IMR-90 (cell line): ENCODE results near the gene COL15A1. TPM values are rescaled to one million over a fixed set of nuclear protein-coding genes. Genes with fewer than 3 reads are reported as not detected.

ENCODE experiments used
- ATAC-seq: fragments of 200-7000 bp; cut with Tn5 transposase; 2 replicates; pipeline ENCODE4 v1.9.1; 2020; ENCODE audit warnings: low read depth, mild to moderate bottlenecking, moderate library complexity
- BruUV-seq: library from RNA; stranded (reverse); fragments of 400-500 nt; replicated peaks from 2 replicates; lab custom pipeline; 2021; lab: Mats Ljungman, UMichigan
- CTCF ChIA-PET: fragments of 300-600 bp; formaldehyde crosslinking; extraction: SDS; loops from one replicate; lab custom pipeline; 2021; ENCODE audit warnings: antibody characterized with exemption; lab: Yijun Ruan, JAX
- POLR2A ChIA-PET: fragments of 300-600 bp; sonication (Branson Sonifier 250); formaldehyde crosslinking; loops from one replicate; lab custom pipeline; 2022; ENCODE audit warnings: antibody characterized with exemption; ENCODE audit not compliant: unreplicated experiment; lab: Charles Lee
- DNase-seq: peaks from one replicate; pipeline ENCODE4 v3.0.0; 2013
- H2AFZ ChIP-seq: replicated peaks from 2 replicates; pipeline ENCODE3; 2013; ENCODE audit warnings: low read length, mild to moderate bottlenecking; ENCODE audit not compliant: poor library complexity
- H2AK5ac ChIP-seq: 2 replicates; pipeline ENCODE4 v1.6.1; 2013; ENCODE audit warnings: low read depth, low read length, inconsistent platforms
- H2AK9ac ChIP-seq: replicated peaks from 2 replicates; pipeline ENCODE3; 2013; ENCODE audit warnings: mild to moderate bottlenecking, low read depth, low read length, moderate library complexity; ENCODE audit not compliant: poor library complexity
- H2BK120ac ChIP-seq: 2 replicates; pipeline ENCODE4 v1.6.1; 2013; ENCODE audit warnings: low read depth, low read length, inconsistent platforms
- H2BK15ac ChIP-seq: 3 replicates; pipeline ENCODE4 v1.6.1; 2013; ENCODE audit warnings: low read depth, low read length, inconsistent platforms
- H2BK20ac ChIP-seq: 2 replicates; pipeline ENCODE4 v1.6.1; 2013; ENCODE audit warnings: low read depth, mild to moderate bottlenecking, inconsistent platforms, low read length, moderate library complexity
- H2BK5ac ChIP-seq: 2 replicates; pipeline ENCODE4 v1.6.1; 2013; ENCODE audit warnings: mild to moderate bottlenecking, low read depth, low read length, inconsistent platforms; ENCODE audit not compliant: poor library complexity, severe bottlenecking
- H3K14ac ChIP-seq: replicated peaks from 2 replicates; pipeline ENCODE4 v1.6.1; 2013; ENCODE audit warnings: low read depth, low read length, inconsistent platforms
- H3K18ac ChIP-seq: 2 replicates; pipeline ENCODE4 v1.6.1; 2013; ENCODE audit warnings: low read depth, low read length, control low read depth
- H3K23ac ChIP-seq: 2 replicates; pipeline ENCODE4 v1.6.1; 2013; ENCODE audit warnings: low read depth, low read length, inconsistent platforms
- H3K27ac ChIP-seq: 2 replicates; pipeline ENCODE4 v1.5.1; 2013; ENCODE audit warnings: mild to moderate bottlenecking, control low read depth, low read length; ENCODE audit not compliant: insufficient read depth
- H3K27me3 ChIP-seq: 2 replicates; pipeline ENCODE4 v1.6.1; 2013; ENCODE audit warnings: low read length; ENCODE audit not compliant: control insufficient read depth, insufficient read depth
- H3K36me3 ChIP-seq: 2 replicates; pipeline ENCODE4 v1.6.1; 2013; ENCODE audit warnings: low read length, mixed read lengths; ENCODE audit not compliant: control insufficient read depth, insufficient read depth
- H3K4ac ChIP-seq: 2 replicates; pipeline ENCODE4 v1.6.1; 2013; ENCODE audit warnings: low read depth, low read length, inconsistent platforms
- H3K4me1 ChIP-seq: 2 replicates; pipeline ENCODE4 v1.6.1; 2013; ENCODE audit warnings: low read length, mixed read lengths; ENCODE audit not compliant: control insufficient read depth, insufficient read depth
- H3K4me2 ChIP-seq: 2 replicates; pipeline ENCODE4 v1.6.1; 2013; ENCODE audit warnings: low read depth, mild to moderate bottlenecking, control low read depth, low read length, moderate library complexity
- H3K4me3 ChIP-seq: 2 replicates; pipeline ENCODE4 v1.5.1; 2013; ENCODE audit warnings: low read depth, mild to moderate bottlenecking, control low read depth, low read length, moderate library complexity; ENCODE audit not compliant: insufficient read depth
- H3K56ac ChIP-seq: 2 replicates; pipeline ENCODE4 v1.6.1; 2013; ENCODE audit warnings: low read length, inconsistent platforms; ENCODE audit not compliant: insufficient read depth; ENCODE audit errors: extremely low read depth
- H3K79me1 ChIP-seq, 2 experiments: 2 replicates each; pipeline ENCODE4 v1.6.1; 2013; ENCODE audit warnings: low read length in 2 of 2, inconsistent platforms in 1 of 2, low read depth in 1 of 2
- H3K9ac ChIP-seq: 2 replicates; pipeline ENCODE4 v1.6.1; 2013; ENCODE audit warnings: low read depth, low read length, control low read depth
- H3K9me1 ChIP-seq: 2 replicates; pipeline ENCODE4 v1.6.1; 2013; ENCODE audit warnings: low read length, inconsistent platforms; ENCODE audit not compliant: insufficient read depth
- H3K9me3 ChIP-seq: 2 replicates; pipeline ENCODE4 v1.6.1; 2013; ENCODE audit warnings: low read length; ENCODE audit not compliant: control insufficient read depth, insufficient read depth
- H4K20me1 ChIP-seq: 2 replicates; pipeline ENCODE4 v1.6.1; 2013; ENCODE audit warnings: low read length, inconsistent platforms; ENCODE audit not compliant: insufficient read depth
- H4K5ac ChIP-seq: 2 replicates; pipeline ENCODE4 v1.6.1; 2013; ENCODE audit warnings: mild to moderate bottlenecking, low read depth, low read length, control low read depth
- H4K8ac ChIP-seq, 2 experiments: 2 replicates each; pipeline ENCODE4 v1.6.1; 2013; ENCODE audit warnings: low read depth in 2 of 2, low read length in 2 of 2, control low read depth in 1 of 2, inconsistent platforms in 1 of 2
- H4K91ac ChIP-seq: 2 replicates; pipeline ENCODE4 v1.6.1; 2013; ENCODE audit warnings: low read depth, low read length, inconsistent platforms; ENCODE audit not compliant: insufficient read depth
- FOS ChIP-seq: fragments of 150-350 bp; IDR thresholded peaks from 2 replicates; pipeline ENCODE4 v1.6.1; 2016; ENCODE audit warnings: low read depth, low read length
- MAFK ChIP-seq: IDR thresholded peaks from 2 replicates; pipeline ENCODE4 v1.6.1; 2012; ENCODE audit warnings: low read depth, low read length, improper control_type of control experiment
- WGBS, 2 experiments: methylation state at CpG; one replicate each; pipeline versions ENCODE4 v1.1.5 to v1.1.7; 2013; ENCODE audit warnings: missing lambda C conversion rate in 2 of 2; ENCODE audit not compliant: insufficient read length in 1 of 2; ENCODE audit errors: extremely low coverage in 2 of 2; 5-methylcytosine and 5-hydroxymethylcytosine counted together
- dilution Hi-C: fragments of 300-500 bp; cut with HindIII; formaldehyde crosslinking; loops from one replicate; pipeline ENCODE4 v1.14.3; 2018; ENCODE audit warnings: low sequenced_read_pairs; ENCODE audit not compliant: unreplicated experiment
- in situ Hi-C: fragments of 300-500 bp; cut with MboI; formaldehyde crosslinking; loops from 3 replicates; pipeline ENCODE4 v1.14.3; 2019; ENCODE audit warnings: low sequenced_read_pairs, inconsistent platforms, mixed read lengths
- intact Hi-C: fragments of 100-400 bp; cut with micrococcal nuclease; formaldehyde crosslinking; loops from 2 replicates; pipeline ENCODE4 v1.10.0; 2022
- polyA plus RNA-seq, 3 experiments: library from polyadenylated mRNA; depleted of rRNA; stranded (reverse); fragments of >200 nt; gene quantifications; 2 replicates each; pipeline ENCODE4 v1.2.3, GENCODE V29; 2012; ENCODE audit warnings: low replicate concordance in 1 of 3
- total RNA-seq: library from RNA; depleted of rRNA; stranded (reverse); fragments of >200 nt; gene quantifications from 2 replicates; pipeline ENCODE4 v1.2.3, GENCODE V29; 2012

The COL15A1 gene
- total and polyA plus RNA-seq, 2 of the 4 experiments (the other 2 are of a cell fraction): 2.2 to 3.7 TPM

DNA sequence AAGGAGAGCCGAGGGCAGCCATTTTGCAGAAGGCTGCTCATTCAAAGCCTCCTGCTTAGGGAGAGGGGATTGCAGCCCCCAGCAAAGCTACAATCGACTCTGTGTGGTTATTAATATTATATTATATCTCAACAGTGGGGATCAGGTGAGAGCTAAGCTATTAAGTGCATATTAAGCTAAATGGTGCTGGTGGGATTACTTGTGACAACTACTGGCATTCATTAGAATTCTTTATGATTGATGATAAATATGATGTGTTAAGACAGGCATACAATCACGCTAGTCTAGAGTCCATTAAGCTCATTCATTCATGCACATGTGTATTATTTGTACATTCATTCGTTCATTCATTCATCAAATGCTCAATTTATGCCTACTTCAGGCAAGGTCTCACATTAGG is 23.0 kb downstream of the COL15A1 start:
- ATAC-seq: no peak
- peaks cover 41% of the 10 kb centered on the region for H3K4me1 ChIP-seq
- ChIA-PET CTCF (no interaction called here), POLR2A (no interaction called here)
- no peak overlapping the region for H3K27ac ChIP-seq
- peaks cover 9% of the 10 kb centered on the region; the same call in 1 of the 2 replicates for H3K36me3 ChIP-seq
- H3K9ac ChIP-seq: no peak overlapping the region
- H4K5ac ChIP-seq: no peak overlapping the region
- peak overlapping the region; percentile 39; the same call in 1 of the 3 replicates for H2BK15ac ChIP-seq
- H2AK9ac ChIP-seq: no peak overlapping the region
- no peak overlapping the region; the same call in 1 of the 2 replicates for H3K14ac ChIP-seq
- peak overlapping the region; percentile 35; the same call in 1 of the 2 replicates for H2BK120ac ChIP-seq
- no peak overlapping the region for H4K8ac ChIP-seq
- H3K79me1 ChIP-seq: peaks cover 10 to 54% of the 10 kb centered on the region in 2 experiments; a peak in 3 of 4 replicates
- H2BK20ac ChIP-seq: no peak overlapping the region
- no peak overlapping the region for H3K18ac ChIP-seq
- H3K56ac ChIP-seq: no peak overlapping the region
- H2BK5ac ChIP-seq: no peak overlapping the region
- no peaks in the 10 kb centered on the region for H4K20me1 ChIP-seq
- peak overlapping the region; percentile 37; the same call in 1 of the 2 replicates for H3K4ac ChIP-seq
- no peaks in the 10 kb centered on the region for H3K27me3 ChIP-seq
- no peak for TF ChIP-seq FOS
- no peak for TF ChIP-seq MAFK
- intact Hi-C loops: no loop called here
- in situ Hi-C loops: no loop called here
- dilution Hi-C loops: no loop called here
- DNase-seq: no peak
- H3K9me1 ChIP-seq: peaks cover 36% of the 10 kb centered on the region
- H3K9me3 ChIP-seq: no peaks in the 10 kb centered on the region; the same call in 1 of the 2 replicates
- H2AK5ac ChIP-seq: 0 out of 2 replicates have a peak overlapping the region, but pooled peaks have one; percentile 57
- no TSS peak for BruUV-seq
- no peak overlapping the region for H2AFZ ChIP-seq
- H3K4me3 ChIP-seq: no peak overlapping the region
- no CpG with 5 or more reads among the region's 4 CpGs for WGBS, 2 experiments
- H4K91ac ChIP-seq: no peak overlapping the region
- no peak overlapping the region for H3K4me2 ChIP-seq
- no peak overlapping the region for H3K23ac ChIP-seq
